Endodermal cell (in vitro differentiated cells): ENCODE results near the gene PSMG1. TPM values are rescaled to one million over a fixed set of nuclear protein-coding genes. Genes with fewer than 3 reads are reported as not detected.

Source experiments
- DNase-seq: peaks from one replicate; pipeline ENCODE4 v3.0.0-alpha.2; 2017
- H3K27ac ChIP-seq: 2 replicates; pipeline ENCODE4 v1.5.1; 2013; ENCODE audit warnings: mild to moderate bottlenecking, low read depth, low read length, moderate library complexity
- H3K27me3 ChIP-seq: 2 replicates; pipeline ENCODE4 v1.6.1; 2013; ENCODE audit warnings: mild to moderate bottlenecking, low read length, moderate library complexity; ENCODE audit not compliant: insufficient read depth, control insufficient read depth, poor library complexity, severe bottlenecking
- H3K36me3 ChIP-seq: 2 replicates; pipeline ENCODE4 v1.7.0; 2013; ENCODE audit warnings: mild to moderate bottlenecking, low read length, moderate library complexity; ENCODE audit not compliant: control insufficient read depth, insufficient read depth
- H3K4me1 ChIP-seq: one replicate; pipeline ENCODE4 v1.7.0; 2013; ENCODE audit warnings: low read length; ENCODE audit not compliant: control insufficient read depth, insufficient read depth
- H3K4me3 ChIP-seq: 2 replicates; pipeline ENCODE4 v1.5.1; 2013; ENCODE audit warnings: mild to moderate bottlenecking, low read length, moderate library complexity
- H3K9ac ChIP-seq: 2 replicates; pipeline ENCODE4 v1.6.1; 2013; ENCODE audit warnings: mild to moderate bottlenecking, low read length, moderate library complexity; ENCODE audit not compliant: poor library complexity, severe bottlenecking; ENCODE audit errors: extremely low read depth
- H3K9me3 ChIP-seq: 2 replicates; pipeline ENCODE4 v1.6.1; 2013; ENCODE audit warnings: mild to moderate bottlenecking, low read length, moderate library complexity; ENCODE audit not compliant: control insufficient read depth
- H3K27ac Mint-ChIP-seq: 2 replicates; pipeline ENCODE4 v1.8.0; 2020; ENCODE audit warnings: mixed read lengths
- H3K27me3 Mint-ChIP-seq: 2 replicates; pipeline ENCODE4 v1.8.0; 2021; ENCODE audit warnings: mild to moderate bottlenecking, mixed read lengths; ENCODE audit not compliant: insufficient read depth
- H3K36me3 Mint-ChIP-seq: 2 replicates; pipeline ENCODE4 v1.8.0; 2020; ENCODE audit warnings: low read depth, mixed read lengths
- H3K4me1 Mint-ChIP-seq: 2 replicates; pipeline ENCODE4 v1.8.0; 2020; ENCODE audit warnings: mixed read lengths
- H3K4me3 Mint-ChIP-seq: 2 replicates; pipeline ENCODE4 v1.8.0; 2020; ENCODE audit warnings: mild to moderate bottlenecking, moderate library complexity, mixed read lengths
- H3K9me3 Mint-ChIP-seq: 2 replicates; pipeline ENCODE4 v1.8.0; 2020; ENCODE audit warnings: mild to moderate bottlenecking, mixed read lengths
- CTCF ChIP-seq: fragments of 200-600 bp; sonication (generic); conservative IDR thresholded peaks from 2 replicates; pipeline ENCODE4 v1.5.0; 2021; ENCODE audit warnings: antibody characterized with exemption, mild to moderate bottlenecking
- WGBS, 2 experiments: methylation state at CpG; one replicate each; pipeline versions ENCODE4 v1.1.5 to v1.1.7; 2013; ENCODE audit warnings: missing lambda C conversion rate in 2 of 2, mixed read lengths in 1 of 2; ENCODE audit not compliant: insufficient coverage in 1 of 2, insufficient read length in 1 of 2; 5-methylcytosine and 5-hydroxymethylcytosine counted together
- total RNA-seq, 2 donors: library from RNA; stranded (reverse); fragmentation: NEBNext Ultra II Directional in 1 of 2; extraction: Animal tissue kit (Norgen Biotek cat#: 25700) in 1 of 2; gene quantifications; 2 replicates in 1 of 2; 3 replicates in 1 of 2; pipeline ENCODE4 v1.2.1, GENCODE V29; 2021

The PSMG1 gene
- total RNA-seq, 2 donors from 2014 or later = 47.3 to 52.6 TPM

DNA sequence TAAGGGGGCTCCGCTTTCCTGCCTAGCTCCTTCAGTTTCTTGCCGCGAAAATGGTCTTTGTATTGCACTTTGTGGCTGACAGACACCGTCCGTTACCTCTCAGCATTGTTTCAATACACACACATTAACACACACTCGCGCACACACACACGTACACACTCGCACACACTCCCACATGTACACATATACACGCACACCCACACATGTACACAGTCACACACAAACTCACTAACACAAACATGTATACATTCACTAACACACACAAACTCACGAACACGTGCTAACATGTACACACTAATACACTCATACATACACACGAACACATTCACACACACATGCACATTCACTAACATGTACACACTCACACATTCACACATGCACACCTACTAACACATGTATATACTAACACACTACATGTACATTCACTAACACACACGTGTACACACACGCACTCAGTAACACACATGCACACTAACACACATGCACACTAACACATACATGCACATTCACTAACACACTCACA is 48.9 kb downstream of the PSMG1 start:
- no peak for DNase-seq
- Histone ChIP-seq H3K4me1 (no peaks in the 10 kb centered on the region), H3K4me3 (no peak overlapping the region), H3K27me3 (no peaks in the 10 kb centered on the region), H3K9me3 (peaks cover 9% of the 10 kb centered on the region), H3K27ac (no peak overlapping the region), H3K9ac (no peak overlapping the region), H3K36me3 (no peaks in the 10 kb centered on the region)
- H3K36me3 Mint-ChIP-seq = no peaks in the 10 kb centered on the region
- peaks cover 9% of the 10 kb centered on the region for H3K4me1 Mint-ChIP-seq
- H3K27ac Mint-ChIP-seq = no peak overlapping the region
- H3K4me3 Mint-ChIP-seq = no peak overlapping the region
- H3K27me3 Mint-ChIP-seq = no peaks in the 10 kb centered on the region
- no peaks in the 10 kb centered on the region for H3K9me3 Mint-ChIP-seq
- WGBS, 2 experiments = 85 to 91% methylated on average over 15 of the region's 15 CpGs
- no peak for TF ChIP-seq CTCF

GRCh38 chr21:39132248-39132647 is 51.0 kb downstream of the PSMG1 start:
- no peaks in the 10 kb centered on the region for H3K36me3 Mint-ChIP-seq
- Histone ChIP-seq H3K9me3 (peaks cover 9% of the 10 kb centered on the region), H3K4me3 (no peak overlapping the region), H3K27me3 (no peaks in the 10 kb centered on the region), H3K36me3 (no peaks in the 10 kb centered on the region), H3K9ac (no peak overlapping the region), H3K27ac (no peak overlapping the region), H3K4me1 (no peaks in the 10 kb centered on the region)
- H3K27ac Mint-ChIP-seq = no peak overlapping the region
- 86 to 92% methylated on average over 3 of the region's 3 CpGs for WGBS, 2 experiments
- peaks cover 4% of the 10 kb centered on the region for H3K4me1 Mint-ChIP-seq
- no peak overlapping the region for H3K4me3 Mint-ChIP-seq
- DNase-seq = no peak
- TF ChIP-seq CTCF = no peak
- H3K27me3 Mint-ChIP-seq = no peaks in the 10 kb centered on the region
- H3K9me3 Mint-ChIP-seq = no peaks in the 10 kb centered on the region

GRCh38 chr21:39131791-39132190 is 51.5 kb downstream of the PSMG1 start:
- no peak for TF ChIP-seq CTCF
- 90% methylated on average over 1 of the region's 1 CpG; no CpG with 5 or more reads in 1 of the 2 experiments for WGBS, 2 experiments

More at GRCh38 chr21:39131791-39132190, 51.5 kb downstream of the PSMG1 start:
- DNase-seq = no peak
- Histone ChIP-seq H3K9me3 (peaks cover 9% of the 10 kb centered on the region), H3K4me3 (no peak overlapping the region), H3K27ac (no peak overlapping the region), H3K27me3 (no peaks in the 10 kb centered on the region), H3K36me3 (no peaks in the 10 kb centered on the region), H3K4me1 (no peaks in the 10 kb centered on the region), H3K9ac (no peak overlapping the region)
- no peak overlapping the region for H3K27ac Mint-ChIP-seq
- H3K4me3 Mint-ChIP-seq = no peak overlapping the region
- no peaks in the 10 kb centered on the region for H3K36me3 Mint-ChIP-seq
- no peaks in the 10 kb centered on the region for H3K27me3 Mint-ChIP-seq
- peaks cover 1% of the 10 kb centered on the region for H3K4me1 Mint-ChIP-seq
- no peaks in the 10 kb centered on the region for H3K9me3 Mint-ChIP-seq
